ENCODE data around the gene COX20.
"Not testable (repeated sequence)": the region's sequence is repeated elsewhere in the genome, so short reads cannot be mapped to it uniquely, and the experiment has no call there.

The COX20 gene

DNA sequence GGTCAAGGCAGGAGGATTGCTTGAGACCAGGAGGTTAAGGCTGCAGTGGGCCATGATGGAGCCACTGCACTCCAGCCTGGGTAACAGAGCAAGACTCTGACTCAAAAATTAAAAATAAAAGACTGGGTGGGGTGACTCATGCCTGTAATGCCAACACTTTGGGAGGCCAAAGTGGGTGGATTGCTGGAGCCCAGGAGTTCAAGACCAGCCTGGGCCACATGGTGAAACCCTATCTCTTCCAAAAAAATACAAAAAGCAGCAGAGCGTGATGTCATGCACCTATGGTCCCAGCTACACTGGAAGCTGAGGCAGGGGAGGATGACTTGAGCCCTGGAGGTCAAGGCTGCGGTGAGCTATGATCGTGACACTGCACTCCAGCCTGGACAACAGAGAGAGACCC is 44.4 kb upstream of the COX20 start:
- H2AFZ ChIP-seq: no peak overlapping the region
- no peaks in the 10 kb centered on the region for H3K27me3 ChIP-seq (ENCODE audit: control insufficient read depth, insufficient read depth, low read length)
- H3K9ac ChIP-seq: no peak overlapping the region
- no peak overlapping the region for H3K4me2 ChIP-seq (ENCODE audit: low read length)
- no peaks in the 10 kb centered on the region for H3K4me1 ChIP-seq
- no peak overlapping the region for H3K4me3 ChIP-seq (ENCODE audit: low read depth, low read length)
- H3K27ac ChIP-seq: no peak overlapping the region
- TF ChIP-seq, protein P1, sequence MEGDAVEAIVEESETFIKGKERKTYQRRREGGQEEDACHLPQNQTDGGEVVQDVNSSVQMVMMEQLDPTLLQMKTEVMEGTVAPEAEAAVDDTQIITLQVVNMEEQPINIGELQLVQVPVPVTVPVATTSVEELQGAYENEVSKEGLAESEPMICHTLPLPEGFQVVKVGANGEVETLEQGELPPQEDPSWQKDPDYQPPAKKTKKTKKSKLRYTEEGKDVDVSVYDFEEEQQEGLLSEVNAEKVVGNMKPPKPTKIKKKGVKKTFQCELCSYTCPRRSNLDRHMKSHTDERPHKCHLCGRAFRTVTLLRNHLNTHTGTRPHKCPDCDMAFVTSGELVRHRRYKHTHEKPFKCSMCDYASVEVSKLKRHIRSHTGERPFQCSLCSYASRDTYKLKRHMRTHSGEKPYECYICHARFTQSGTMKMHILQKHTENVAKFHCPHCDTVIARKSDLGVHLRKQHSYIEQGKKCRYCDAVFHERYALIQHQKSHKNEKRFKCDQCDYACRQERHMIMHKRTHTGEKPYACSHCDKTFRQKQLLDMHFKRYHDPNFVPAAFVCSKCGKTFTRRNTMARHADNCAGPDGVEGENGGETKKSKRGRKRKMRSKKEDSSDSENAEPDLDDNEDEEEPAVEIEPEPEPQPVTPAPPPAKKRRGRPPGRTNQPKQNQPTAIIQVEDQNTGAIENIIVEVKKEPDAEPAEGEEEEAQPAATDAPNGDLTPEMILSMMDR (IDR thresholded peaks at IDR 0.05): no peak
- H3K9me3 ChIP-seq (ENCODE audit: control insufficient read depth, low read length): no peaks in the 10 kb centered on the region
- no peaks in the 10 kb centered on the region for H3K36me3 ChIP-seq (ENCODE audit: control insufficient read depth, insufficient read depth, low read length)
- no peaks in the 10 kb centered on the region for H3K79me2 ChIP-seq

DNA sequence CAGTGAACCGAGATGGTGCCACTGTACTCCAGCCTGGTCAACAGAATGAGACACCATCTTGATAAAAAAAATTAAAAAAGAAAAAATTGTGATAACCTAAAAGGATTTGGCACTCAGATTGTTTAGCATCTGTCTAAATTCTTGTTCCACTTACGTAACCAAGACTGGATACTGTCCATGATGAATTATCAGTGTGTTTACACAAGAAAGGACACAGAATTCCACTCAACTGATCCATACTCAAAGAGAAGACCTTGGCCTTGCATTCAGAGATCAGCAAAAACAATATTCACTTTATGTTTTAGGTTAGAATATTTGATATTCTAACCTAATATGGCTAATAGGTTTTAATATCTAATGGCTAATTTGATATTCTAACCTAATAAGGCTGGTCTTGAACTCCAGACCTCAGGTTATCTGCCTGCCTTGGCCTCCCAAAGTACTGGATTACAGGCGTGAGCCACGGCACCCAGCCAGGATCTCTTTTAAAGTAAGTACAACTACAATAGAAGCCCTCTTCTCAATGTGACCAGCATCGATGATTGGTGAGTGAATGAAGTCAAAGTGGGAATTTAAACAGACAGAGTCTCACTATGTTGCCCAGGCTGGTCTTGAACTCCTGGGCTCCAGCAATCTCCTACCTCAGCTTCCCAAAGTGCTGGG is 43.1 kb upstream of the COX20 start:
- Histone ChIP-seq H3K27me3 (ENCODE audit: control insufficient read depth, insufficient read depth, low read length) (no peaks in the 10 kb centered on the region), H3K27ac (no peak overlapping the region), H3K9me3 (ENCODE audit: control insufficient read depth, low read length) (no peaks in the 10 kb centered on the region)

GRCh38 chr1:244794071-244794470 is 41.4 kb upstream of the COX20 start:
- TF ChIP-seq, protein P1 (IDR thresholded peaks at IDR 0.05): no peak

More for the DNA sequence above, 43.1 kb upstream of the COX20 start:
- no peak overlapping the region for H3K4me3 ChIP-seq (ENCODE audit: low read depth, low read length)
- no peaks in the 10 kb centered on the region for H3K79me2 ChIP-seq
- H3K4me1 ChIP-seq: no peaks in the 10 kb centered on the region
- no peak overlapping the region for H2AFZ ChIP-seq
- no peak overlapping the region for H3K9ac ChIP-seq
- TF ChIP-seq, protein P1 (IDR thresholded peaks at IDR 0.05): no peak
- H3K4me2 ChIP-seq (ENCODE audit: low read length): no peak overlapping the region
- H3K36me3 ChIP-seq (ENCODE audit: control insufficient read depth, insufficient read depth, low read length): no peaks in the 10 kb centered on the region

GRCh38 chr1:244794516-244794915 is 40.9 kb upstream of the COX20 start:
- not testable (repeated sequence) for H2AFZ ChIP-seq; H3K4me2 ChIP-seq (ENCODE audit: low read length); H3K36me3 ChIP-seq (ENCODE audit: control insufficient read depth, insufficient read depth, low read length); H3K9me3 ChIP-seq (ENCODE audit: control insufficient read depth, low read length); H3K79me2 ChIP-seq; H3K27ac ChIP-seq; H3K9ac ChIP-seq; H3K4me1 ChIP-seq; H3K27me3 ChIP-seq (ENCODE audit: control insufficient read depth, insufficient read depth, low read length); H3K4me3 ChIP-seq (ENCODE audit: low read depth, low read length)

More at GRCh38 chr1:244794071-244794470, 41.4 kb upstream of the COX20 start:
- Histone ChIP-seq H3K9me3 (ENCODE audit: control insufficient read depth, low read length) (no peaks in the 10 kb centered on the region), H3K36me3 (ENCODE audit: control insufficient read depth, insufficient read depth, low read length) (no peaks in the 10 kb centered on the region), H3K9ac (no peak overlapping the region), H3K27ac (no peak overlapping the region), H3K27me3 (ENCODE audit: control insufficient read depth, insufficient read depth, low read length) (no peaks in the 10 kb centered on the region), H2AFZ (no peak overlapping the region), H3K4me3 (ENCODE audit: low read depth, low read length) (no peak overlapping the region), H3K4me1 (no peaks in the 10 kb centered on the region), H3K4me2 (ENCODE audit: low read length) (no peak overlapping the region), H3K79me2 (no peaks in the 10 kb centered on the region)

GRCh38 chr1:244796719-244797406 is 38.6 kb upstream of the COX20 start:
- H3K4me3 ChIP-seq (ENCODE audit: low read depth, low read length): no peak overlapping the region
- H3K27ac ChIP-seq: no peak overlapping the region
- no peak overlapping the region for H2AFZ ChIP-seq
- no peaks in the 10 kb centered on the region for H3K9me3 ChIP-seq (ENCODE audit: control insufficient read depth, low read length)
- no peaks in the 10 kb centered on the region for H3K4me1 ChIP-seq
- no peak overlapping the region for H3K9ac ChIP-seq
- TF ChIP-seq, protein P1 (IDR thresholded peaks at IDR 0.05): peak; percentile 76
- no peaks in the 10 kb centered on the region for H3K79me2 ChIP-seq
- no peak overlapping the region for H3K4me2 ChIP-seq (ENCODE audit: low read length)
- no peaks in the 10 kb centered on the region for H3K36me3 ChIP-seq (ENCODE audit: control insufficient read depth, insufficient read depth, low read length)
- no peaks in the 10 kb centered on the region for H3K27me3 ChIP-seq (ENCODE audit: control insufficient read depth, insufficient read depth, low read length)

All from parathyroid adenoma (tissue), 2 donors.